Heart left ventricle (tissue), 13 donors: ENCODE measurements around the gene MTUS2.

ENCODE experiments used
- CTCF ChIP-seq, 12 donors: fragments of 200-600 bp; sonication (generic) in 4 of 12; IDR thresholded peaks; one replicate each; pipeline versions ENCODE4 v1.5.0 to v1.8.0; 2018 to 2022; ENCODE audit warnings: antibody characterized with exemption in 12 of 12, mild to moderate bottlenecking in 5 of 12
- POLR2A ChIP-seq, 2 donors: fragments of 450-650 bp; IDR thresholded peaks; one replicate each; pipeline ENCODE4 v1.6.1; 2017; ENCODE audit warnings: antibody characterized with exemption in 2 of 2, mild to moderate bottlenecking in 2 of 2, moderate library complexity in 2 of 2
- donor health status: ischemic (EF 13 %, LVEDD 7.1; RV severe dilation, severe dysfunction).
- donor health status: DM: no; HTN: yes; CAD: no.
- donor health status: DM: no; HTN: no; CAD: no.
- donor health status: ischemic (EF 25% LVEDD 6.9; RV normal size, moderate dysfunction).
- donor health status: ischemic (EF 25% LVEDD 5.7; RV mildly dilated, moderate dysfunction).
- donor health status: ischemic (EF 35%, LVEDD 5.7; RV mildly dilated, moderate dysfunction).
- donor health status: nonischemic (EF 11% LVEDD 7.7; RV severe dilation, severe dysfunction).
- donor health status: DM: yes; HTN: yes; CAD: no.
- donor health status: PGD.
- donor health status: ischemic (EF 29% LVEDD 5.4; RV normal size, mild dysfunction).
- donor health status: nonischemic (EF 23%, LVEDD 6.1; RV moderate dilation, normal function).

GRCh38 chr13:29418026-29418425 is 597.9 kb downstream of the MTUS2 start:
- TF ChIP-seq CTCF (IDR thresholded peaks at IDR 0.05) (no peak), POLR2A (IDR thresholded peaks at IDR 0.05) (no peak)
